ENCODE results near the gene ZNF423. TPM values are rescaled to one million over a fixed set of nuclear protein-coding genes. Genes with fewer than 3 reads are reported as not detected.
A peak's percentile ranks its signal among the peaks of the same experiment; 100 is the strongest.

The ZNF423 gene
- total and polyA plus RNA-seq, 2 donors, result 0.52 to 1.6 TPM

GRCh38 chr16:49674990-49675389 lies 180.9 kb downstream of the ZNF423 start:
- no peak overlapping the region for H3K4me3 ChIP-seq (ENCODE audit: low read length in 2 of 2)
- no peak overlapping the region for H3K27ac ChIP-seq (ENCODE audit: low read depth in 1 of 2, low read length in 1 of 2)
- H3K9me3 ChIP-seq (ENCODE audit: control insufficient read depth in 2 of 2, insufficient read depth in 1 of 2, low read length in 1 of 2), result peaks cover 0 to 10% of the 10 kb centered on the region in 2 donors
- H3K4me1 ChIP-seq (ENCODE audit: control insufficient read depth in 2 of 2, insufficient read depth in 2 of 2, low read length in 2 of 2), result no peaks in the 10 kb centered on the region
- 98% methylated on average over 3 of the region's 3 CpGs for WGBS
- H3K27me3 ChIP-seq (ENCODE audit: control insufficient read depth in 2 of 2, insufficient read depth in 1 of 2, low read length in 1 of 2), result no peaks in the 10 kb centered on the region
- H3K36me3 ChIP-seq (ENCODE audit: control insufficient read depth in 2 of 2, insufficient read depth in 2 of 2, low read length in 1 of 2), result no peaks in the 10 kb centered on the region
- no peak for DNase-seq (ENCODE audit: low read depth in 6 of 9, low spot score in 9 of 9)

DNA sequence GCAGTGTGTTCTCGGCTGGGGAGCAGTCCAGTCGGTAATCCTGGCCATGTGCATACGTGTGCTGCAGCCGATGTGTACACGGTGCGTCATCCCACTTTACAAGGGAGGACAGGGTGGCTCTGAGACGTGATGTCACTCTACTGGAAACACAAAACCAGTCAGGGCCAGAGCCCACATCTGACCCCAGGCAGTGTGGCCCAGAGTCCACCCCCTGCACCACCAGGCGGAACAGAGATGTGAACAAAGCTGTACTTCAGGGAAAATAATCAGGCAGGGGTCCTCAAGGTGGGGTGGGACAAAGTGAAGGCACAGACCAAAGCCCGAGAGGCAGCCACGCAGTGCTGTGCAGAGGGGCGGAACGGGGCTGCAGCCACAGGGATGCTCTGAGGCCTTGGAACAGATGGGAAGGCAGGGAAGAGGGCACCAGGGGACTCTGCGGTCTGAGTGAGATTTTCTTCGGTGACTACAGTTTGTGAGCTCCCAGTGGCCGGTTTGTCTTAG lies 181.5 kb downstream of the ZNF423 start:
- Histone ChIP-seq H3K9me3 (ENCODE audit: control insufficient read depth in 2 of 2, insufficient read depth in 1 of 2, low read length in 1 of 2) (peaks cover 0 to 4% of the 10 kb centered on the region in 2 donors), H3K27me3 (ENCODE audit: control insufficient read depth in 2 of 2, insufficient read depth in 1 of 2, low read length in 1 of 2) (no peaks in the 10 kb centered on the region), H3K4me1 (ENCODE audit: control insufficient read depth in 2 of 2, insufficient read depth in 2 of 2, low read length in 2 of 2) (no peaks in the 10 kb centered on the region), H3K4me3 (ENCODE audit: low read length in 2 of 2) (no peak overlapping the region), H3K36me3 (ENCODE audit: control insufficient read depth in 2 of 2, insufficient read depth in 2 of 2, low read length in 1 of 2) (no peaks in the 10 kb centered on the region), H3K27ac (ENCODE audit: low read depth in 1 of 2, low read length in 1 of 2) (no peak overlapping the region)
- 97% methylated on average over 15 of the region's 15 CpGs for WGBS
- DNase-seq (ENCODE audit: low read depth in 6 of 9, low spot score in 9 of 9), result no peak

- Histone ChIP-seq H3K27ac (ENCODE audit: low read depth in 1 of 2, low read length in 1 of 2) (no peak overlapping the region), H3K4me1 (ENCODE audit: control insufficient read depth in 2 of 2, insufficient read depth in 2 of 2, low read length in 2 of 2) (no peaks in the 10 kb centered on the region), H3K36me3 (ENCODE audit: control insufficient read depth in 2 of 2, insufficient read depth in 2 of 2, low read length in 1 of 2) (no peaks in the 10 kb centered on the region), H3K27me3 (ENCODE audit: control insufficient read depth in 2 of 2, insufficient read depth in 1 of 2, low read length in 1 of 2) (no peaks in the 10 kb centered on the region), H3K9me3 (ENCODE audit: control insufficient read depth in 2 of 2, insufficient read depth in 1 of 2, low read length in 1 of 2) (no peaks in the 10 kb centered on the region), H3K4me3 (ENCODE audit: low read length in 2 of 2) (no peak overlapping the region)
- DNase-seq (ENCODE audit: low read depth in 6 of 9, low spot score in 9 of 9), result no peak
- 95% methylated on average over 8 of the region's 8 CpGs for WGBS
Measured at GRCh38 chr16:49673442-49673841, 182.5 kb downstream of the ZNF423 start.

GRCh38 chr16:49672753-49673152 lies 183.2 kb downstream of the ZNF423 start:
- 87% methylated on average over 11 of the region's 11 CpGs for WGBS
- Histone ChIP-seq H3K4me3 (ENCODE audit: low read length in 2 of 2) (no peak overlapping the region), H3K9me3 (ENCODE audit: control insufficient read depth in 2 of 2, insufficient read depth in 1 of 2, low read length in 1 of 2) (no peaks in the 10 kb centered on the region), H3K27ac (ENCODE audit: low read depth in 1 of 2, low read length in 1 of 2) (no peak overlapping the region), H3K4me1 (ENCODE audit: control insufficient read depth in 2 of 2, insufficient read depth in 2 of 2, low read length in 2 of 2) (no peaks in the 10 kb centered on the region), H3K36me3 (ENCODE audit: control insufficient read depth in 2 of 2, insufficient read depth in 2 of 2, low read length in 1 of 2) (no peaks in the 10 kb centered on the region), H3K27me3 (ENCODE audit: control insufficient read depth in 2 of 2, insufficient read depth in 1 of 2, low read length in 1 of 2) (no peaks in the 10 kb centered on the region)
- no peak for DNase-seq (ENCODE audit: low read depth in 6 of 9, low spot score in 9 of 9)

- Histone ChIP-seq H3K4me1 (ENCODE audit: control insufficient read depth in 2 of 2, insufficient read depth in 2 of 2, low read length in 2 of 2) (no peaks in the 10 kb centered on the region), H3K36me3 (ENCODE audit: control insufficient read depth in 2 of 2, insufficient read depth in 2 of 2, low read length in 1 of 2) (no peaks in the 10 kb centered on the region), H3K27ac (ENCODE audit: low read depth in 1 of 2, low read length in 1 of 2) (no peak overlapping the region), H3K27me3 (ENCODE audit: control insufficient read depth in 2 of 2, insufficient read depth in 1 of 2, low read length in 1 of 2) (no peaks in the 10 kb centered on the region), H3K9me3 (ENCODE audit: control insufficient read depth in 2 of 2, insufficient read depth in 1 of 2, low read length in 1 of 2) (no peaks in the 10 kb centered on the region), H3K4me3 (ENCODE audit: low read length in 2 of 2) (no peak overlapping the region)
- WGBS, result 93% methylated on average over 12 of the region's 12 CpGs
- no peak for DNase-seq (ENCODE audit: low read depth in 6 of 9, low spot score in 9 of 9)
Measured at GRCh38 chr16:49671333-49671732, 184.6 kb downstream of the ZNF423 start.

DNA sequence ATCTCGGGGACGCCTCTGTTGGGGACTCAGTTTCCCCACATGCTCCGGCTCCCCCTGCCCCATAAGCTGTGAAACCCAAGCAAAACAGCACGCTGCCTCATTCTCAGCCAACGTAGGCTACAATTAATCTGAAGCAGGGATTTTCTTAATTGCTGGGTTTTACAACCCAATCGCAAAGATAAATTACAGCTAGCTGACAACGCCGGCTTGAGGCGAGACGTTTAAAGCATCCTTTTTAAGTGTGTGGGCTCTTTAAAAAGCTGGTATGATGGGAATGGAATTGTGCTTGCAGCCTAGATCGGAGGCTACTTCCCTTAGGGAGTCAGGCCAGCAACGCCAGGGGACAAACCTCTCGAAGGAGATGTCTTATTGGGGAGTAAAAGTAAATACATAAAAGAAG lies 185.3 kb downstream of the ZNF423 start:
- Histone ChIP-seq H3K4me1 (ENCODE audit: control insufficient read depth in 2 of 2, insufficient read depth in 2 of 2, low read length in 2 of 2) (no peaks in the 10 kb centered on the region), H3K27me3 (ENCODE audit: control insufficient read depth in 2 of 2, insufficient read depth in 1 of 2, low read length in 1 of 2) (no peaks in the 10 kb centered on the region), H3K27ac (ENCODE audit: low read depth in 1 of 2, low read length in 1 of 2) (no peak overlapping the region), H3K9me3 (ENCODE audit: control insufficient read depth in 2 of 2, insufficient read depth in 1 of 2, low read length in 1 of 2) (no peaks in the 10 kb centered on the region), H3K4me3 (ENCODE audit: low read length in 2 of 2) (no peak overlapping the region), H3K36me3 (ENCODE audit: control insufficient read depth in 2 of 2, insufficient read depth in 2 of 2, low read length in 1 of 2) (no peaks in the 10 kb centered on the region)
- DNase-seq (ENCODE audit: low read depth in 6 of 9, low spot score in 9 of 9), result no peak
- 95% methylated on average over 13 of the region's 13 CpGs for whole genome bisulfite sequencing

DNA sequence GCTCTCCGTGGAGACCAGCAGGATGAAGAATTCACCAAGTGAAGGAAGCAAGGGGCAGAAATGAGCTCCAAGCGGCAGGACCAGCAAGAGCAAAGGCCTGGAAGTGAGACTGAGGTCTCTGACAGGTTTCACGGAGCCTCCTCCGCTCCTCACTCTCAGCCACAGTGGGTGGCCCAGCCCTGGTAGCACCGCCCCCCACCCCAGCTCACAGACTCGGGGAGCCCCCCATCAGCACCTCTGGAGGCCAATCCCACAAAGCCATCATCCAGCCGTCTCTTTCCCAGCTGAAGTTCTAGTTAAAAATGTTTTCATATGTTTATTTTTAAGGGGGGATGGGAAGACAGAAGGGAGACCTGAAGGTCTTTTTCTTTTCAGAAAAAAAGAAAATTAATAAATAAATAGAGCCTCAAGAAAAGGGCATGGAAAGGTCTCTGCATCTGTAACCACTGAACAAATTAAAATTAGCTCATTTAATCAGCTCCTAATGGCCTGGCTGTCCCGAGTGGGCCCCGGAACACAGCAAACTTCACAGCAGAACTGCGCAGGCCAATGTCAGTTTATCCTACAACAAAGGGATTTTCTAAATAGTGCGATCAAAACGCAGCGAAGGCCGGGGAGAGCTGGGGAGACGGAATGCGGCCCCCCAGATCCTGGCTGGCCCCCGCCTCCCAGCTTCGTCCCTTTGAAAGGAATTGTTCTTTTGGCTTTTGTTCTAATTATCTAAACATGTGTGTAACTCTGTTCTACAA lies 190.3 kb downstream of the ZNF423 start:
- DNase-seq (ENCODE audit: low read depth in 6 of 9, low spot score in 9 of 9), result no peak
- H3K9me3 ChIP-seq (ENCODE audit: control insufficient read depth in 2 of 2, insufficient read depth in 1 of 2, low read length in 1 of 2), result no peaks in the 10 kb centered on the region
- H3K36me3 ChIP-seq (ENCODE audit: control insufficient read depth in 2 of 2, insufficient read depth in 2 of 2, low read length in 1 of 2), result no peaks in the 10 kb centered on the region
- H3K4me3 ChIP-seq (ENCODE audit: low read length in 2 of 2), result no peak overlapping the region
- whole genome bisulfite sequencing, result 96% methylated on average over 18 of the region's 18 CpGs
- no peak overlapping the region for H3K27ac ChIP-seq (ENCODE audit: low read depth in 1 of 2, low read length in 1 of 2)
- H3K4me1 ChIP-seq (ENCODE audit: control insufficient read depth in 2 of 2, insufficient read depth in 2 of 2, low read length in 2 of 2), result no peaks in the 10 kb centered on the region
- H3K27me3 ChIP-seq (ENCODE audit: control insufficient read depth in 2 of 2, insufficient read depth in 1 of 2, low read length in 1 of 2), result no peaks in the 10 kb centered on the region

- Histone ChIP-seq H3K4me1 (ENCODE audit: control insufficient read depth in 2 of 2, insufficient read depth in 2 of 2, low read length in 2 of 2) (no peaks in the 10 kb centered on the region), H3K9me3 (ENCODE audit: control insufficient read depth in 2 of 2, insufficient read depth in 1 of 2, low read length in 1 of 2) (no peaks in the 10 kb centered on the region), H3K36me3 (ENCODE audit: control insufficient read depth in 2 of 2, insufficient read depth in 2 of 2, low read length in 1 of 2) (no peaks in the 10 kb centered on the region), H3K27me3 (ENCODE audit: control insufficient read depth in 2 of 2, insufficient read depth in 1 of 2, low read length in 1 of 2) (no peaks in the 10 kb centered on the region), H3K27ac (ENCODE audit: low read depth in 1 of 2, low read length in 1 of 2) (peak overlapping the region in 1 of 2 donors; percentile 18), H3K4me3 (ENCODE audit: low read length in 2 of 2) (no peak overlapping the region)
- no peak for DNase-seq (ENCODE audit: low read depth in 6 of 9, low spot score in 9 of 9)
- WGBS, result 95% methylated on average over 37 of the region's 37 CpGs
Measured at GRCh38 chr16:49664221-49665215, 191.4 kb downstream of the ZNF423 start.
